HG03565 (cell line): Measurements from ENCODE around the gene MRFAP1L1.

Source experiments
- ATAC-seq: cut with Tn5 transposase; IDR thresholded peaks from one replicate; pipeline ENCODE4 v1.9.1; 2021; ENCODE audit warnings: mild to moderate bottlenecking, moderate library complexity; ENCODE audit not compliant: unreplicated experiment

MRFAP1L1 gene

DNA sequence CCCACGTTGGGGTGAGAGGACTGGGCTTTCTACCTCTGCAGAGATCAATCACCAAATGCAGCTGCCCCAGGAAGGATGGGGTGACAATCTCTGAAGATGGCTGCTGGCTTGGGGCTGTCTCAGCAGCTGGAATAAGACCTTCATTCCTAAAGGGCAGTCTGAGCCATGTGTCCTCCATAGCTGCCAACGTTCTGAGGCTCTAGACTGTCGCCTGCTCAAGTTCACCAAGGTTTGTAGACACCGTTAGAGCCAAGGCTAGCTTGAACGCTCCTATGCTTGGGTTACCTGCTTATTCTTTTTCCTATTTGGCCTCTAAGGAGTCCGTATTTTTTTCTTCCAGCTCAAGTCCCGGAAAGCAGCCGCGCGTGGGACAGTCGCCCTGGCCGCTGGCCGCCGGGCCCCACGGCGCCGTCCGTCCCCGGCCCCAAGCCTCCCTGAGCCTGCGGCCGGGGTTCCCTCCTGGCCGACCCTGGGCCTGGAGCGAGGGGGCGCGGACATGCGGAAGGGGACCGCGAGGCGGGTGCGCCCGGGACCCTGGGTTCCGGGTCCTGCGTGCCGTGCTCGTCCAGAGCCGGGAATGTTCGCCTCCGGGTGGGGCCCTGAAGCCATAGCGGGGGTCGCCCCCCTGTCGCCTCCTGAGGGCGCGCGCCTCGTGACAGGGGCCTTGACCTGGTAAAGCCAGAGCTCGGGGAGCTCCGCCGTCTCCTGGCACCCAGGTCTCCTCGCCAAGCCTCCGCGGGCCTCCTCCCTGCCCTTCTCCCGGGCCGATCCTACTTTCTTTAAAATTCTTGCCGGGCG is 45.9 kb downstream of the MRFAP1L1 start:
- ATAC-seq: no peak

DNA sequence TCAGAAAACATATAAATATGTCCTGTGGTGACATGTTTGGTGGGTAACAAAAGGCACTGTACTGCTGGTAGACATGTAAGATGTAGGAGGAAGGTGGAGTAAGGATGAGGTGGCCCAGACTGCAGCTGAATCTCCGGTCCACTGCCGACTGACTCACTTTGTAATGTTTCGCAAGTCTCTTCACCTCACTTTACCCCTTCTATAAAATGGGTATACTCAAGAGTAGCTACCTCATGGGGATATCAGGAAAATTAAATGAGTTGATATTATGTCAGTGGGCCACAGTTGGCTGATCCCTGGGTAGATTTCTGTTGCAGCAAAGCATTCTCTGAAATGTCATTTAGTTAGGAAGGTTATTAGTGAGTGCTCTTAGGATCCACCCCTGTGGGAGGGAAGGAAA is 47.1 kb downstream of the MRFAP1L1 start:
- no peak for ATAC-seq

DNA sequence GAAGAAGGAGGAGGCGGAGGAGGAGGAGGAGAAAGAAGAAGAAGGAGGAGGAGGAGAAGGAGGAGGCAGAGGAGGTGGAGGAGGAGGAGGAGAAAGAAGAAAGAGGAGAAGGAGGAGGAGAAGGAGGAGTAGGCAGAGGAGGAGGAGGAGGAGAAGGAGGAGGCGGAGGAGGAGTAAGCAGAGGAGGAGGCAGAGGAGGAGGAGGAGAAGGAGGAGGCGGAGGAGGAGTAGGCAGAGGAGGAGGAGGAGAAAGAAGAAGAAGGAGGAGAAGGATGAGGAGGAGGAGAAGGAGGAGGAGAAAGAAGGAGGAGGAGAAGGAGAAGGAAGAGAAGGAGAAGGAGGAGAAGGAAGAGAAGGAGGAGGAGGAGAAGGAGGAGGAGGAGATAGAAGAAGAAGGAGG is 49.2 kb downstream of the MRFAP1L1 start:
- no peak for ATAC-seq

DNA sequence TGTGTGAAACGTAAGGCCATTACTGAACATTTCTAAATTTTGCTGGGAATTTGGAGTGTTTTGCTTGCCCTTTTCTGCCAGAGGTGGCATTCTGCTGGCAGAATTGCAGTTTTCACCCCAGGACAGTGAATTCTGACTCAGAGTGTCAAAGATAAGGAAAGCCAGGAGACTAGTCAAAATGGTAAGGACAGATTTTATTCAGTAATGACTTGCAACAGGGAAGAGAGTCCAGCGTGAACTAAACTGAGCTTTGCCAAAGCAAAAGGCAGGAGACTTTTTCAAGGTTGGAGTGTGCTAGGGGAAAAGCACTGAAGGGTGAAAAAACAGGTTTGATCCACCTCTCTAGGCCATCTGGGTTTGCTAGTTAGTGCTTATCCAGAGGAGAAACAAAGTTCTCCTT is 49.8 kb downstream of the MRFAP1L1 start:
- no peak for ATAC-seq

DNA sequence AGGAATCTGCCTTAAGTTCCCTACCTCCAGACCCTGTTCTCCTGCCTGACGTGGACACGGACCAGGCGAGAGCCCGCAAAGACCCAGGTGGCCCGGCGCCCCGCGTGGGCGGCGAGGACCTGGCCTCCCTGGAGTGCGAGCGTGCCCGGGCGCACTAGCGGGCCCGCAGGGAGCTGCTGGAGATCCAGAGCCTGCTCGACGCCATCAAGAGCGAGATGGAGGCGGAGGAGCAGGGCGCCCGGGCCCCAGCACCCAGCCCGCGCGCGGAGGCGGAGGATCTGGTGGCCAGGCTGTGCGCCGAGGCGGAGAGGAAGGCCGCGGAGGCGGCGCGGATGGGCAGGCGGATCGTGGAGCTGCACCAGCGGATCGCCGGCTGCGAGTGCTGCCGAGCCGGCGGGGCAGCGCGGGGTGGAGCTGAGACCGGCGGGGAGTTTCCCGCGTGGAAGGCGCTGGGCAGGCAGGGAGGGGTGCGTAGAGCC is 51.0 kb downstream of the MRFAP1L1 start:
- no peak for ATAC-seq

DNA sequence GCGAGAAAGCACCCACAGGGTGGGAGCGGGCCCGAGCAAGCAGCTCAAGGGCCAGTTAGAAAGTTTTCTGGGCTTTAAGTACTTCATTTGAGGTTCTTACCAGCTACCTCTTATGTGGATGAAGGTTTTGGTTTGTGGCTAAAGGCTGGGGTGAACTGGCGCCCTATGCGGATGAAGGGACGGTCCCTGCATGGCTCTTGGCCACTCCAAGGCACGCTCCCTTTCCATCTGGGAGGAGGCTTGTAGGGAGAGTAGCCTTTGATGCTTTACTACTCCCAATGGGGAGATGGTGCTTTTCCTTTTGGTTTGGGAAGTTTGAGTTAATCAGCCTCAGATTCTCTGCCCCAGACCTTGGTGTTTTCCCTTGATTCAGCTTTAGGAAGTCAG is 51.5 kb downstream of the MRFAP1L1 start:
- ATAC-seq: no peak
